Kidney tubule cell (primary cell): ENCODE measurements around the gene E2F6.

Experiments used
- DNase-seq: peaks from one replicate; pipeline ENCODE4 v3.0.0-alpha.2; 2018; ENCODE audit warnings: low spot score

E2F6 gene

DNA sequence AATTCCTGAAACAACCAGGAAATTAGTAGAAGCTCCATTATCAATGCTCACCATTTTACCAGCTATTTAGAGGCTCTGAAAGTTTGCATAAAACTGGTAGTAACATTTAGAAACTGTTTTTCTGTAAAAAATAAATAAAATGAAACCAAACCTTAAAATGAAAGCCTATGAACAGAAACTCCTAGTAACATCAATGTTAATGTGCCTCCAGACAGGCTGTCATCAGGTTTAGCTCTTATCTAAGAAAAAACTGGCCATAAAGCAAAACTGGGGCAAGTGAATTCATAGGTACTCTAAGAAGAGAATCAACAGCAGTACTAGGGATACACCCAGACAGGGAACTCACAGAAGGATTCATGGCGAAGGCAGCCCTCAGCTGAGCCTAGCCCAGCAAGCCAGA lies 8.0 kb downstream of the E2F6 start:
- DNase-seq = no peak

GRCh38 chr2:11456251-11456650 lies 9.7 kb downstream of the E2F6 start:
- no peak for DNase-seq

- no peak for DNase-seq
Observed at GRCh38 chr2:11454824-11455223, 11.1 kb downstream of the E2F6 start.

DNA sequence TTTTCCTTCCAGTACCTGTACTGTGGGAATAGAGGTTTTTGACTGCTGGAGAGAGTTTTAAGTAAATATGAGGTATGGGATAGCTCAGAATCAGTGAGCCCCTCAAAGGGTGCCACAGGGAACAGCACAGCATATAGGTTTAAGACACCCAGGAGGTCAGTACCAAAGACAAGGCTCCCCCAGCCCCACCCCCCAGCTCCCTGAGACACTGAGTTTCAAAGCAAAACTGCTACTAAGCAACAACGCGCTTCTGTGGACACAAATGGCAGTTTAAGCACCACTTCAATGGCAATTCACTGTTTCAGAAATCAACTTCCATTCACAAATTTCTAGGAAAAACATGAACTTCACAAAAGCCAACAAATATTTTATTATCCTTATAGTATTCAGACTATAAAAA lies 15.2 kb downstream of the E2F6 start:
- DNase-seq = no peak

- DNase-seq = peak; percentile 58
Observed at GRCh38 chr2:11446733-11447248, 19.2 kb downstream of the E2F6 start.

- no peak for DNase-seq
Observed at GRCh38 chr2:11444737-11445136, 21.2 kb downstream of the E2F6 start.

DNA sequence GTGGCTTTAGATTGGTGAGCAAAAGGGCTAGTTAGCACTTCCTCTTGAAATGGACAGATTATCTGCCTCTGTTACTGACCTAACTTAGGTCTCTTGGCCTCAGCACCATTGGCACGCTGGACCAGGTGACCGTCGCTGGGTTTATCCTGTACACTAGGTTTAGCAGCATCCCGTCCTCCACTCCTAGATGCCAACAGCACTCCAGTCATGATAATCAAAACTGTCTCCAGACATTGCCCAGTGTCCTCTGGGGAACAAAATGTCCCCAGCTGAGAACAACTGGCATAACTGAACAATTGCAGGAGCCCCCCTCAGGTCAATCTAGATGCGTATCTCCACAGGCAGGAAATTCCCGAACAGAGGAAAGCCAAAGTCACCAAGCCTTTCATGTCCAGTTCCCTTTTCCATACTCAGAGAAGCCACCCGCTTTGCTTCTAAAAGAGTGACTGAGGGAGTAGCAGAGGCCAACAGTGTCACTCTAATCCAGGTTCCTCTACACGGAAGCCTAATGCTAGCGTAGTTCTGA lies 27.3 kb downstream of the E2F6 start:
- no peak for DNase-seq

DNA sequence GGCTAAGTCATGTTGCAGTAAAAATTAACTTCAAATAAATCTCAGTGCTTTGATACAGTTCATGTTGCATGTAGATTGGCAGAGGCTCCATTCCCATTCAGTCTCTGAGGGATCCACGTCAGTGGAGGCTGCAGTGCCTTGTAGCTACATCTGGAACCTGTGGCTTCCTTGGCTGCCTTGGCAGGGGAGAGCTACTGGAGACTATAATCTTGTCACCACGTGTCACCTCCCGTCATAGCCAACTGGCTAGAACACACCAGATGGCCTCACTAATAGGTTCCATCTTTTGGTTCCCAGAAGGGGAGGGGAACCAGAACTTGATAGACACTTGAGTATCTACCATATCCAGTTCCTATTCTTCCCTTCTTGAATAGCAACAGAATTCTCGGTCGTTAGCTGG lies 28.4 kb downstream of the E2F6 start:
- no peak for DNase-seq

DNA sequence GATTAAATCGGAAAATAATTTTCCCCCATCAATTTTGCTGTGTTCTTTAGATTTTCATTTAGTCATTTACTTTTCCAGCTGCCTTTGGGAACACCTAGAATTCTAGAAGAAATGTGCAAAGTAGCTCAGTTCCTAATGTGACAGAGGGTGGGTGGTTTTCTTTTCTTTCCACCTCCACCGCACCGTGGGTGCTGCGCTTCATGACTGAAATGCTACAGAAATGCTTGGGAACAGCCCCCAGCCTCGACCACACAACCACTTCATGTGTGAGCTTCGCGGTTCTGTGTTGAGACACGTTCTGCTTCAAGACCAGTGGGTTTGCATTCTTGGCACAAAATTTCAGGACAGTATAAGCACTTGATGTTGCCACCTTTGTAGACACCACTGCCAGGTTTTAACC lies 30.9 kb downstream of the E2F6 start:
- no peak for DNase-seq

GRCh38 chr2:11434443-11434842 lies 31.5 kb downstream of the E2F6 start:
- no peak for DNase-seq

GRCh38 chr2:11433822-11434221 lies 32.1 kb downstream of the E2F6 start:
- DNase-seq = no peak

GRCh38 chr2:11430729-11431128 lies 35.2 kb downstream of the E2F6 start:
- DNase-seq = peak; percentile 59

DNA sequence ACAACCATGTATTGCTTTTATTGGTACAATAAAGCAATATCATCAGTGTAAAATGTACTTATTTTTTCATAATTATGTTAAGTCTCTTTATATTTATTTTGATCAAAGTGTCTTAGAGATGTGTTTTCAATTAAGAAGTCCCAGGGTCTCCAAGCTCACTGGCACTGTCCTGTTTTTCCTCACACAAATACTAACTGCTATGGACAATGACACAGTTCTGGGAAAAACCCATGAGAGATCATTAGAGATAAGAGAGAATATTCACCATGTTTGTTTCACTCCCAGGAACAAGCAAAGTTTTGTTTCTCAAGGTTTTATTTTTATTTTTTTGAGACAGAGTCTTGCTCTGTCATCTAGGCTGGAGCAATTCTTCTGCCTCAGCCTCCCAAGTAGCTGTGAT lies 38.7 kb downstream of the E2F6 start:
- DNase-seq = no peak

GRCh38 chr2:11422901-11423435 lies 43.0 kb downstream of the E2F6 start:
- no peak for DNase-seq

DNA sequence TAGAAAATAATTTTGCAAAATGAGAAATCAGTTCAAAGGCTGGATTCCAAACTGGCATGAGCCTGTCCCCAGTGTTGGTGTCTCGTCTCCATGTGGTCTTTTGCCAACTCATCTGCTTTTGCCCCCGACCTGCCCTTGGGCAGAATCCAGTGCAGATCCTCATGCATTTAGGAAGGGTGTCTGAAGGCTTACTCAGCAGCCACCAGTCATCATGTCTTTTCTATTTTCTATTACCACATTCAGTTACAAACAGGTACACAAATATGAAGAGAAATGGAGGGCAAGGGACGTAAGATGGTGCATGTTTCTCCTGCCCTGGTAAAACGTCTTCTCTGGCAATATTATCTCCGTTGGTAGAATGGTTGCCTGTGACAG lies 43.5 kb downstream of the E2F6 start:
- DNase-seq = no peak

GRCh38 chr2:11421863-11422490 lies 44.0 kb downstream of the E2F6 start:
- DNase-seq = no peak

DNA sequence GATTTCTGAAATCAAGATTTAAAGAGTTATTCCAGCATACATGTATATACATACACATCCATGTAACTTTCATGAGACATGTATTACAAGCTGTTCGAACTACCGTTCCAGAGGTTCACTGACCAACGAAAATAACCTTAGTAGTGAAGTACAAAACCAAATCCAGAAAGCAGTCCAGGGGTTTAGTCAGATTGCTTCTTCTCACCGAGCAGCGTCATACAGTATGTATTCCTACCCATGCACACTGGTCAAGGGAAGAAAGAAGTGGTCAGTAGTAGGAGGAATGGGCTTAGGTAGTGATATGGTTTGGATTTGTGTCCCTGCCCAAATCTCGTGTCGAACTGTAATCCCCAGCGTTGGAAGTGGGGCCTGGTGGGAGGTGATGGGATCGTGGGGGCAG lies 45.3 kb downstream of the E2F6 start:
- DNase-seq = no peak

- DNase-seq = no peak
Observed at GRCh38 chr2:11420190-11420589, 45.8 kb downstream of the E2F6 start.

DNA sequence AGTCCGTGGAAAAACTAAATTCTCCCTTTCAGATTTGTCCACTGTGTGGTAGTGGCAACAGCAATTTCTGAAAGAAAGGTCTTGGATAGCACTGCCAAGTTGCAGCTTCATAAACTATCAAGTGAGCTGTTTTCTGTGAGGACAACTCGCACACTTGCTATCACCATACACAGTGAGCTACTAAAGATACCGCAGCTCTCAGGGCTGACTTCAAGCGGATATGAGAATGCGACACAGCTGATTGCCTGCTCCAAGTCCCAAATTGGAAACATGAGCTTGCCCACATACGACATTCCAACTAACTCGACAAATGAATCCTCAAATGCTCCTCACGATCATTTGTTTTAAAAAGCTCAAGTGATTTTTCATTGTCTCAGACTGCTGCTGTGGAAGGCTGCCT lies 46.2 kb downstream of the E2F6 start:
- DNase-seq = no peak

DNA sequence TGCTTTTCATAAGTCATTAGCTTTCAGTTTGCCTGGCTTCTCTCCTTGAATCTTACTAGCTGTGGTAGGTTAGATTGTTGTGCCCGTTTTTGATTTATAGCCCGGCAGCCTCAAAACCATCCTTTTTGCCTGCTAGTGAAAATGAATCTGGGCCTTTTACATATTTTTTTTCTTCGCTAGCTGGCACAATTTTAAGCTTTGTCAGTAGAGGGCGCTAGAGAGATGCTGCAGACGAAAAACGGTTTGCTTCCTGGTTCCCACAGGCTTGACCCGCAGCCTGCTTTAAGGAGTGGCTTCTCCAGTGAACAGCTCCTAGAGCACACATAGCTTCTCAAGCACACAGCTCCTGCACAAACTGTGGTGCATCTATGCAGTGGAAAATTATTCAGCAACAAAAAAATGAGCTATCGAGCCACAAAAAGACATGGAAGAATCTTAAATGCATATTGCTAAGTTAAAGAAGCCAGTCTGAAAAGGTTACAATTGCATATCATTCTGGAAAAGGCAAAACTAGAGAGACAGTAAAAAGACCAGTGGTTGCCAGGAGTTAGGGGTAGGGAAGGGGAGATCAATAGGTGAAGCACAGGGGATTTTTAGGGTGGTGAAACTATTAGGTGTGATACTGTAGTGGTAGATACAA lies 47.9 kb downstream of the E2F6 start:
- peak; percentile 34 for DNase-seq

- DNase-seq = no peak
Observed at GRCh38 chr2:11416931-11417330, 49.0 kb downstream of the E2F6 start.

- no peak for DNase-seq
Observed at GRCh38 chr2:11416186-11416585, 49.8 kb downstream of the E2F6 start.

DNA sequence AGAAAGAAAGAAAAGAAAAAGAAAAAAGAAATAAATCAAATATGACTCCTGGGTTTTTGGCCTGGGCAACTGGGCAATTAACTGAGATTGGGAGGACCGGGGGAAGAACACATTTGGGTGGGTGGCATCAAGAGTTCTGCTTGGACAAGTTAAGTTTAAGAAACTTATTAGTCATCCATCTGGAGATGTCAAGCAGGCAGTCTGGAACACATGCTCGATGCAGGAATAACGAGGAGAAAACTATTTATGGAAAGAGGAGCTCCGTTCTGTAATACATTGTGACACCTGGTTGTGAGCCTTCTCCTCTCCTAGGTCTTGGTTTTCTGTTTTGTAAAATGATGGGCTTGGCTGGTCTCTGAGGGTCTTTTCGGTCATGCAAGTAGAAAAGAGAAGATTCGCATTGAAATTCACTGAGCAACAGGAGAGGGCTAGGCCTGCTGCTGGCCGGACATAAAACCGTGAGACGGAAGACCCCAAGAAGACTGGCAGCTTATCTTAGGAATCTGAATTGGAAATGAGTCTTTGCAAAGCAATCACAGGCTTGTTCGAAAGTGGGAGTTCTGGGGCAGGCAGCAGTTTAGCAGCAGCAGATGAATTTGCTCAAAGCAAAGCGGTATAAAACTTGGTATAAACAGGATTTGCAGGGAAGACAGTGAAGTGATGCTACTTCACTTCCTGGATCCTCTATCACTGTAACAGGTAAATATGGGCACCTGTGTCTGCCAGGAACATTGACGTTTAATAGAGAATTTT lies 51.4 kb downstream of the E2F6 start:
- no peak for DNase-seq
